Measurements from ENCODE around the gene FBL.

Gene FBL

GRCh38 chr19:39823686-39824085 is 22.5 kb downstream of the FBL start:
- TF ChIP-seq FOXP2 (optimal IDR thresholded peaks at IDR 0.05; ENCODE audit: borderline replicate concordance, extremely low read depth, extremely low read length, insufficient read depth), result no peak

- TF ChIP-seq REST (IDR thresholded peaks at IDR 0.05; ENCODE audit: insufficient read depth in 1 of 2, low read depth in 2 of 2, low read length in 2 of 2) (no peak), POLR2AphosphoS5 (IDR thresholded peaks at IDR 0.05; ENCODE audit: low read depth, low read length) (no peak), SIN3A (IDR thresholded peaks at IDR 0.05; ENCODE audit: borderline replicate concordance, insufficient read depth, low read length) (no peak), FOXP2 (optimal IDR thresholded peaks at IDR 0.05; ENCODE audit: borderline replicate concordance, extremely low read depth, extremely low read length, insufficient read depth) (no peak), TAF1 (IDR thresholded peaks at IDR 0.05; ENCODE audit: borderline replicate concordance, insufficient read depth, low read length) (no peak)
Observed at GRCh38 chr19:39820696-39821095, 25.5 kb downstream of the FBL start.

- TF ChIP-seq POLR2AphosphoS5 (IDR thresholded peaks at IDR 0.05; ENCODE audit: low read depth, low read length), result no peak
- no peak for TF ChIP-seq TAF1 (IDR thresholded peaks at IDR 0.05; ENCODE audit: borderline replicate concordance, insufficient read depth, low read length)
- no peak for TF ChIP-seq SIN3A (IDR thresholded peaks at IDR 0.05; ENCODE audit: borderline replicate concordance, insufficient read depth, low read length)
- TF ChIP-seq REST (IDR thresholded peaks at IDR 0.05; ENCODE audit: insufficient read depth in 1 of 2, low read depth in 2 of 2, low read length in 2 of 2), result no peak
- no peak for TF ChIP-seq FOXP2 (optimal IDR thresholded peaks at IDR 0.05; ENCODE audit: borderline replicate concordance, extremely low read depth, extremely low read length, insufficient read depth)
Observed at GRCh38 chr19:39819786-39820185, 26.4 kb downstream of the FBL start.

GRCh38 chr19:39818626-39819097 is 27.5 kb downstream of the FBL start:
- no peak for TF ChIP-seq TAF1 (IDR thresholded peaks at IDR 0.05; ENCODE audit: borderline replicate concordance, insufficient read depth, low read length)
- no peak for TF ChIP-seq REST (IDR thresholded peaks at IDR 0.05; ENCODE audit: insufficient read depth in 1 of 2, low read depth in 2 of 2, low read length in 2 of 2)
- no peak for TF ChIP-seq SIN3A (IDR thresholded peaks at IDR 0.05; ENCODE audit: borderline replicate concordance, insufficient read depth, low read length)
- TF ChIP-seq POLR2AphosphoS5 (IDR thresholded peaks at IDR 0.05; ENCODE audit: low read depth, low read length), result no peak
- TF ChIP-seq FOXP2 (optimal IDR thresholded peaks at IDR 0.05; ENCODE audit: borderline replicate concordance, extremely low read depth, extremely low read length, insufficient read depth), result no peak

GRCh38 chr19:39817888-39818561 is 28.2 kb downstream of the FBL start:
- TF ChIP-seq TAF1 (IDR thresholded peaks at IDR 0.05; ENCODE audit: borderline replicate concordance, insufficient read depth, low read length), result no peak
- no peak for TF ChIP-seq REST (IDR thresholded peaks at IDR 0.05; ENCODE audit: insufficient read depth in 1 of 2, low read depth in 2 of 2, low read length in 2 of 2)
- TF ChIP-seq FOXP2 (optimal IDR thresholded peaks at IDR 0.05; ENCODE audit: borderline replicate concordance, extremely low read depth, extremely low read length, insufficient read depth), result no peak
- TF ChIP-seq SIN3A (IDR thresholded peaks at IDR 0.05; ENCODE audit: borderline replicate concordance, insufficient read depth, low read length), result no peak
- TF ChIP-seq POLR2AphosphoS5 (IDR thresholded peaks at IDR 0.05; ENCODE audit: low read depth, low read length), result no peak
